ENCODE results near the gene APPBP2. TPM values are rescaled to one million over a fixed set of nuclear protein-coding genes. Genes with fewer than 3 reads are reported as not detected.

APPBP2 gene
- total and polyA plus RNA-seq, 10 donors, result 4.1 to 49.8 (median 30.8) TPM

DNA sequence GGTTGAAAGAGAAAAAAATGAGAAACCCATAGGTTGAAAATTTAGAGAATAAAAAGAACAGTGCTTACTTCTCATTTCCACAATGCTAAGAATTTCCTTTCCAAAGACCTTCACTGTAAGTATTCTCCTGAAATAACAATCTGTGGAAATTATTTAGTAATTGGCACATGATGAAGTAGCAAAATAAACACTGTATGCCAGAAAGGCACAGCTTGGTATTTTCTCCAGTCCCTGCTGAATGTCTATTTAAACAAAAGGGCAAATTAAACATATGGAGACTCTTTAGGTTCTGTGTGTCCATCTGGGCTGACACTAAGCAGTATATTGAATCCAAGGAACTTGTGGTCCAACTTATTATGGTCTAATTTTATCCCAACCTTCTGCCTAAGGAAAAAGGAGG is 57.7 kb downstream of the APPBP2 start:
- Histone ChIP-seq H3K36me3 (peaks cover 0 to 78% (median 26%) of the 10 kb centered on the region in 6 donors), H3K4me1 (peaks cover 0 to 35% (median 17%) of the 10 kb centered on the region in 6 donors), H3K27ac (peak overlapping the region in 3 of 8 donors; percentile 1 to 44 (median 37)), H3K27me3 (replicated peaks in 1 of 7) (no peaks in the 10 kb centered on the region), H3K4me3 (no peak overlapping the region), H3K9me3 (no peaks in the 10 kb centered on the region)
- TF ChIP-seq POLR2A (IDR thresholded peaks at IDR 0.05) (no peak), POLR2AphosphoS5 (IDR thresholded peaks at IDR 0.05) (no peak)
- TF ChIP-seq, protein P1, sequence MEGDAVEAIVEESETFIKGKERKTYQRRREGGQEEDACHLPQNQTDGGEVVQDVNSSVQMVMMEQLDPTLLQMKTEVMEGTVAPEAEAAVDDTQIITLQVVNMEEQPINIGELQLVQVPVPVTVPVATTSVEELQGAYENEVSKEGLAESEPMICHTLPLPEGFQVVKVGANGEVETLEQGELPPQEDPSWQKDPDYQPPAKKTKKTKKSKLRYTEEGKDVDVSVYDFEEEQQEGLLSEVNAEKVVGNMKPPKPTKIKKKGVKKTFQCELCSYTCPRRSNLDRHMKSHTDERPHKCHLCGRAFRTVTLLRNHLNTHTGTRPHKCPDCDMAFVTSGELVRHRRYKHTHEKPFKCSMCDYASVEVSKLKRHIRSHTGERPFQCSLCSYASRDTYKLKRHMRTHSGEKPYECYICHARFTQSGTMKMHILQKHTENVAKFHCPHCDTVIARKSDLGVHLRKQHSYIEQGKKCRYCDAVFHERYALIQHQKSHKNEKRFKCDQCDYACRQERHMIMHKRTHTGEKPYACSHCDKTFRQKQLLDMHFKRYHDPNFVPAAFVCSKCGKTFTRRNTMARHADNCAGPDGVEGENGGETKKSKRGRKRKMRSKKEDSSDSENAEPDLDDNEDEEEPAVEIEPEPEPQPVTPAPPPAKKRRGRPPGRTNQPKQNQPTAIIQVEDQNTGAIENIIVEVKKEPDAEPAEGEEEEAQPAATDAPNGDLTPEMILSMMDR (IDR thresholded peaks at IDR 0.05 in 8 of 11, conservative IDR thresholded peaks at IDR 0.05 in 3 of 11), result no peak
- no peak for DNase-seq
- intact Hi-C loops (cut with DNase I; ENCODE audit: low total_unique reads), result no loop called here

DNA sequence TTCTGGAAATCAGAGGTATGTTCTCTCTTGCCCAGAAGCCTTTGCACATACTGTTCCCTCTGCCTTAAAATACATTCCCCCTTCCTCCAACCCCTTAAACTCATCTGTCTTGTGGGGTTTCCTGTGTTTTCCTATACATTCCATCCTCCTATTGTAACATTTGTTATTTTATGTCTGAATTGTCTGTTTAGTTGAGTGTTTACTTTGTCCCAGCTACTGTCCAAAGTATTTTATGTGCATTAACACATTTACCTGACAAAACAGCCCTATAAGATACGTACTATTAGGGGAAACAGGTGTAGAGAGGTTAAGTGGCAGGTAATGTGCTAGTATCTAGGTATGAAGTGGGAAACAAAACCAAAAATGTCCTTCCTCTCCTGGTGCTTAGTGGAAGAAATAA is 61.7 kb downstream of the APPBP2 start:
- intact Hi-C loops (cut with DNase I; ENCODE audit: low total_unique reads), result no loop called here
- no peaks in the 10 kb centered on the region for H3K27me3 ChIP-seq (replicated peaks in 1 of 7)
- no peaks in the 10 kb centered on the region for H3K9me3 ChIP-seq
- H3K4me1 ChIP-seq, result peaks cover 0 to 18% (median 9%) of the 10 kb centered on the region in 6 donors
- no peak overlapping the region for H3K27ac ChIP-seq
- peaks cover 5 to 97% (median 59%) of the 10 kb centered on the region in 6 donors for H3K36me3 ChIP-seq
- 92 to 100% (median 97%) methylated on average over 1 of the region's 1 CpG for WGBS, 5 donors
- no peak overlapping the region for H3K4me3 ChIP-seq
- no peak for TF ChIP-seq POLR2AphosphoS5 (IDR thresholded peaks at IDR 0.05)
- no peak for TF ChIP-seq POLR2A (IDR thresholded peaks at IDR 0.05)
- no peak for DNase-seq

DNA sequence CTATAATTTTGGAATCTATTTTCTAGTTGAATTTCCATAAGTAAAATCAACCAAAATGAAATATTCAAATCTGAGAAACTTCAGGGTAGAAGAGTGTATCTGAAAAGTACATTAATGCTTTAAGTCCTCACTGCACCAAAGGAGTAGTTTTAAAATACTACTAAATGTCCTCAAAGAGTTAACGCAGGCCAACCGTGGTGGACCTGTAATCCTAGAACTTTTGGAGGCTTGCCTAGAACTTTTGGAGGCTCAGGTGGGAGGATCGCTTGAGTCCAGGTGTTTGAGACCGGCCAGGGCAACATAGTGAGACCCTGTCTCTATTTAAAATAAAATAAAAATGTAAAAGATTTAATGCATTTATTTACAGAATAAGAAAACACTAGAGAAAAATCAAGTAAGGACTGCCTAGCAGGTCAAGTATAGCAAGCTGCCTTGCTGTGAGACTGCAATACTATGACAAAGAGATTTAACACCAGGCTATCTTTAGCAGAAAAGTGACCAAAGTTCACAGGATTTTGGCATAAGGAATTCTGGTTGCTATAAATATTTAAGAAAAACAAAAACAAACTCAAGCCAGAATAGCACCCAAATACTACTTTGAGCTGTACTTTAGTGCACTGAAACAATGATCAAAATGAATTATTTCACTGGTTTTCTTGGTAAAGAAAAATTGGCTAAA is 62.7 kb downstream of the APPBP2 start:
- H3K27ac ChIP-seq, result no peak overlapping the region
- no peak overlapping the region for H3K4me3 ChIP-seq

DNA sequence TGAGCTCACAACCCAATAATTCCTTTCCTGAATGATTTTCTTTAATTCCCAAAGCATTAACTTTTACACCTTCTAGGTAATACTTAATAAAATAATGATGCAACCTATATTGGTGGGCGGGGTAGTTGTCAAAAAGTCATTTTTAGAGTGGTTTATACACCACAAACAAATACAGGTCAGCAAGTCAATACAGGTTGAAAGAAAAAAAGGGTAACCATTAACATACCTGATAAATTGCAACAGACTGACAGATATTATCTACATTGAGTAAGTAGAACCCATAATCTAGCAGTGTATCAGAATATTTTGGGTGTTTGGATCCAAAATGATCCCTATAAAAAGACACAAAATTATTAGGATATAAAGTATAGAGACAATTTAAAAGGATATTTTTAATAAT is 64.5 kb downstream of the APPBP2 start:
- H3K27ac ChIP-seq, result no peak overlapping the region
- WGBS, 5 donors, result 97 to 100% (median 98%) methylated on average over 1 of the region's 1 CpG
- no peak overlapping the region for H3K4me3 ChIP-seq
- peaks cover 5 to 100% (median 77%) of the 10 kb centered on the region in 6 donors for H3K36me3 ChIP-seq
- intact Hi-C loops (cut with DNase I; ENCODE audit: low total_unique reads), result no loop called here
- no peak for DNase-seq
- TF ChIP-seq, protein P1 (IDR thresholded peaks at IDR 0.05 in 8 of 11, conservative IDR thresholded peaks at IDR 0.05 in 3 of 11), result no peak
- no peak for TF ChIP-seq POLR2AphosphoS5 (IDR thresholded peaks at IDR 0.05)
- TF ChIP-seq POLR2A (IDR thresholded peaks at IDR 0.05), result no peak
- H3K9me3 ChIP-seq, result no peaks in the 10 kb centered on the region
- H3K27me3 ChIP-seq (replicated peaks in 1 of 7), result no peaks in the 10 kb centered on the region
- H3K4me1 ChIP-seq, result no peaks in the 10 kb centered on the region

More for the DNA sequence above, 62.7 kb downstream of the APPBP2 start:
- DNase-seq, result no peak
- TF ChIP-seq POLR2AphosphoS5 (IDR thresholded peaks at IDR 0.05), result no peak
- TF ChIP-seq, protein P1 (IDR thresholded peaks at IDR 0.05 in 8 of 11, conservative IDR thresholded peaks at IDR 0.05 in 3 of 11), result no peak
- no peaks in the 10 kb centered on the region for H3K27me3 ChIP-seq (replicated peaks in 1 of 7)
- WGBS, 5 donors, result 83 to 90% (median 89%) methylated on average over 4 of the region's 4 CpGs
- intact Hi-C loops (cut with DNase I; ENCODE audit: low total_unique reads), result no loop called here
- H3K9me3 ChIP-seq, result no peaks in the 10 kb centered on the region
- peaks cover 0 to 8% (median 6%) of the 10 kb centered on the region in 6 donors for H3K4me1 ChIP-seq
- peaks cover 5 to 98% (median 67%) of the 10 kb centered on the region in 6 donors for H3K36me3 ChIP-seq

Measured in spleen (tissue), 11 donors.